Activated CD8-positive, alpha-beta memory T cell treated with anti-CD3 and anti-CD28 coated beads for 36 hours (primary cell): ENCODE results near the gene C19orf81. TPM values are rescaled to one million over a fixed set of nuclear protein-coding genes. Genes with fewer than 3 reads are reported as not detected.
"Not testable (repeated sequence)": the region's sequence is repeated elsewhere in the genome, so short reads cannot be mapped to it uniquely, and the experiment has no call there.

ENCODE experiments used
- CTCF ChIA-PET: fragments of 350-600 bp; sonication (Branson Sonifier 250); formaldehyde crosslinking; loops from one replicate; lab custom pipeline; 2021; ENCODE audit warnings: antibody characterized with exemption; lab: Charles Lee
- POLR2A ChIA-PET: fragments of 350-600 bp; sonication (Branson Sonifier 250); formaldehyde crosslinking; loops from one replicate; lab custom pipeline; 2021; ENCODE audit warnings: antibody characterized with exemption; lab: Charles Lee
- total RNA-seq, 2 experiments: library from RNA; stranded (reverse); gene quantifications; one replicate each; pipeline ENCODE4 v1.2.3, GENCODE V29; 2021

C19orf81 gene
- under 1 TPM; 0.44 to 0.67 TPM for total RNA-seq

- ChIA-PET CTCF (no interaction called here), POLR2A (no interaction called here)
Observed at GRCh38 chr19:50649433-50650391, at the start of gene C19orf81. Gene C19orf81 (plus strand): TSS chr19:50649445. CDS start chr19:50649445, 0 bp downstream.

- POLR2A ChIA-PET, result no interaction called here
- CTCF ChIA-PET, result no interaction called here
Observed at GRCh38 chr19:50601407-50602088, 47.7 kb upstream of the C19orf81 start.

GRCh38 chr19:50602089-50602422, 47.2 kb upstream of the C19orf81 start:
- CTCF ChIA-PET, result no interaction called here
- POLR2A ChIA-PET, result no interaction called here

GRCh38 chr19:50602496-50602895, 46.7 kb upstream of the C19orf81 start:
- CTCF ChIA-PET, result no interaction called here

DNA sequence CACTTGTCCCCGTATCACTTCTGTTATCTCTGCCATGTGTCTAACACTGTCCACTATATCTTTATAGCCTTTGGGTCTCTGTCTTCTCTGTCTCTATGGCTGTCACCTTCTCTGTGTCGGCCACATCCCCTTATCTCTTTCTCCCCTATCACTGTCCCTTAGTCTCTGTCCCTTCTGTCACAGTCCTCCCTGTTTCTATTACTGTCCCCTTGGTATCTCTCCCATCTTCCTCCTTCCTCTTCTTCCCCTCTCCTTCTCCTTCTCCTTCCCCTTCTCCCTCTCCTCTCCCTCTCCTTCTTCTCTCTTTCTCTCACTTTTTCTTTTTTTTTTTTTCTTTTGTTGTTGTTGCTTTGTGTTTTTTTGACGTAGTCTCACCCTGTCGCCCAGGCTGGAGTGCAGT, 46.3 kb upstream of the C19orf81 start:
- ChIA-PET POLR2A (no interaction called here), CTCF (no interaction called here)

More at GRCh38 chr19:50602496-50602895, 46.7 kb upstream of the C19orf81 start:
- POLR2A ChIA-PET, result no interaction called here

DNA sequence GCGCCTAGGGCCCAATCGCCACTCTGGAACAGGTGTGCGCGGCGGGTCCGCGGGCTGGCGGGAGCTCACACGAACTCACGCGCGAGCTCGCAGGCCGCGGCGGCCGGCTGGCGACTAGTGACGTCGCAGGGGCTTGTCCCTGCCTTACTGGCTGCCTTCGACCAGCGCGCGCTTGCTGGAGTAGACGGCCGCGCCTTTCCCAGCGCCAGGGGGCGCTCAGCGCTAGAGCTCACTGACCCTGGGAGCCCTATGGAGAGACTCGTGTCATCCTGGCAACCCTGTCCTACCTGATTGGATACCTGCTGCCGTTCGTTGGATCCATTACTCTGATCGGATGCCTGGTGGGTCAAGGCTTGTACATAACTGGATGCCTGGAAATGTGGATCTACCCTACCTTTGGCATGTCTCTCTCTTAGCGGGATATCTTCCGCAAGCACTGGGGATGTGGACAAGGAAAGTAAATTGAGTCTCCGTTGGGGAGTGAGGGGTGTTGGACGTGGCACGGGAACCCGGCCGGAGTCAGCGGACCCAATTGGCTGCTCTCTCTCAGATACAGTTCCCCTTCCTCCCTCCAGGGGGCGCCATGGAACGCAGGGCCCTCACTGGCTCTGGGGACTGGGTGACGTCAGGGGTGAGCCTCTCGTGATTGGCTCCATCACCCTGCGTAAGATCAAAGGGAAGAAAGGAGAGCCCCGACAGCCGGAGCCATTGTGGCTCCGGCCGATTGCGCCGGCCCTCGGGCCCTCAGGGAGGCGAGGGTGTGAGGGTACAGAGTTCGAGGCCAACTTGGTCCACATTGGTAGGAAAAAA, 44.8 kb upstream of the C19orf81 start:
- CTCF ChIA-PET, POLR2A ChIA-PET: not testable (repeated sequence)

DNA sequence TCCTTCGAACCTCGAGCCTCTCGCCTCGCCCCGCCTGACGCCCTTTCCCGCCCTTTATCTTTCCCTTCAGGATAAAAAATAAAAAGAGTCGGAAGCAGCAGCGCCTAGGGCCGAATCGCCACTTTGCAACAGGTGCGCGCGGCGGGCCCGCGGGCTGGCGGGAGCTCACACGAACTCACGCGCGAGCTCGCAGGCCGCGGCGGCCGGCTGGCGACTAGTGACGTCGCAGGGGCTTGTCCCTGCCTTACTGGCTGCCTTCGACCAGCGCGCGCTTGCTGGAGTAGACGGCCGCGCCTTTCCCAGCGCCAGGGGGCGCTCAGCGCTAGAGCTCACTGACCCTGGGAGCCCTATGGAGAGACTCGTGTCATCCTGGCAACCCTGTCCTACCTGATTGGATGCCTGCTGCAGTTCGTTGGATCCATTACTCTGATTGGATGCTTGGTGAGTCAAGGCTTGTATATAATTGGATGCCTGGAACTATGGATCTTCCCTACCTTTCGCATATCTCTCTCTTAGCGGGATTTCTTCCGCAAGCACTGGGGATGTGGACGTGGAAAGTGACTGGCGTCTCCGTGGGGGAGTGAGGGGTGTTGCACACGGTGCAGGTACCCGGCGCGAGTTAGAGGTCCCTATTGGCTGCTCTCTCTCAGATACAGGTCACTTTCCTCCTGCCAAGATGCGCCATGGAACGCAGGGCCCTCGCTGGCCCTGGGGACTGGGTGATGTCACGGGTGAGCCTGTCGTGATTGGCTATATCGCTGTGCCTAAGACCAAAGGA, 43.0 kb upstream of the C19orf81 start:
- CTCF ChIA-PET, POLR2A ChIA-PET: not testable (repeated sequence)

DNA sequence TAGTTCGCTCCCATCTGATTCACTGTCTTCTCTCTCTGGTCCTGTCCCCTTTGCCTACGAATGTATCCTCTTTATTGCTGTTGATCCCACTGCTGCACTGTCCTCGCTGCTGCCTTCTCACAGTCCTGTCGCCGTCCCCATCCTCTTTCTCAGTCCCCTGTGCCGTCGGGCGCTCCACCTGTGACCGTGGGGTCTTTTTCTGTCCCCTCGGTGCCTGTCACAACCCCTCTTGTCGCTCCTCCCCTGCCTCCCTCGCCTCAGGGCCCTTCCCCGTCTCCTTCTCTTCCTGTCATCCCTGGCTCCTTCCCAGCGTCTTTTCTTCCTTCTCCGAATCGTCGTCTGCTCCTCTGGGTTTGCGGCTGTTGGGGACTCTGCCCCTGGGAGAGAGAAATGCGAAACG, 41.9 kb upstream of the C19orf81 start:
- POLR2A ChIA-PET, result no interaction called here
- CTCF ChIA-PET, result interaction anchor here (0.6 to 0.9 kb wide), 2 partner anchors 71 to 314 kb away, joined by 3 to 4 read pairs; no protein-coding TSS in a partner anchor

- ChIA-PET POLR2A (interaction anchor here (0.6 to 0.7 kb wide), 3 partner anchors 58 to 274 kb away, joined by 4 to 5 read pairs (median 4); no protein-coding TSS in a partner anchor), CTCF (interaction anchor here (0.6 to 0.9 kb wide), 5 partner anchors 72 to 408 kb away, joined by 3 to 5 read pairs (median 3); no protein-coding TSS in a partner anchor)
Observed at GRCh38 chr19:50607874-50608785, 41.1 kb upstream of the C19orf81 start.

DNA sequence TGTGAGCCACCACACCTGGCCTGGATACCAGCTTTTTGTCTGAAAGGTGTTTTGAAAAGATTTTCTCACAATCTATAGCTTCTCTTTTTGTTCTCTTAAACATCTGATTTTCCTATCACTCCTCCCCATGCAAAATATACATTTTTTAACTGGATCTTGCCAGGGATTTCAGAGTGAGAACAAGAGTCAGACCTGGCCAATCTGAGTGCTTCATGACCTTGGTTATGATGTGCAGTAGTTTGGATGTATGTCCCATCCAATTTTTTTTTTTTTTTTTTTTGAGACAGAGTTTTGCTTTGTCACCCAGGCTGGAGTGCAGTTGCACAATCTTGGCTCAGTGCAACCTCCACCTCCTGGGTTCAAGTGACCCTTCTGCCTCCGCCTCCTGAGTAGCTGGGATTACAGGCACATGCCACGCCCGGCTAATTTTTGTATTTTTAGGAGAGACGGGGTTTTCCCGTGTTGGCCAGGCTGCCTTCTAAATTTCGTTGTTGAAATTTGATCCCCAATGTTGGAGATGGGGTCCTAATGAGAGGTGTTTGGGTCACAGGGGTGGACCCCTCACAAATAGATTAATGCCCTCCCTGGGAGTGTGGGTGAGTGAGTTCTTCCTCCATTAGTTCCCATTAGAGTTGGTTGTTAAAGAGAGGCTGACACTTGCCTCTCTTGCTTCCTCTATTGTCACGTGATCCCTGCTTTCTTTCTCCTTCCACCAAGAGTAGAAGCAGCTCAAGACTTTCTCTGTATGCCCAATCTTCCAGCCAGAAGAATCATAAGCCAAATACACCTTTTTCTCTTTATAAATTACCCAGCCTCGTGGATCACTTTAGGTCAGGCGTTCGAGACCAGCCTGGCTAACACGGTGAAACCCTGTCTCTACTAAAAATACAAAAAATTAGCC, 36.5 kb upstream of the C19orf81 start:
- CTCF ChIA-PET, POLR2A ChIA-PET: not testable (repeated sequence)

- CTCF ChIA-PET, POLR2A ChIA-PET: not testable (repeated sequence)
Observed at GRCh38 chr19:50618379-50618778, 30.9 kb upstream of the C19orf81 start.

DNA sequence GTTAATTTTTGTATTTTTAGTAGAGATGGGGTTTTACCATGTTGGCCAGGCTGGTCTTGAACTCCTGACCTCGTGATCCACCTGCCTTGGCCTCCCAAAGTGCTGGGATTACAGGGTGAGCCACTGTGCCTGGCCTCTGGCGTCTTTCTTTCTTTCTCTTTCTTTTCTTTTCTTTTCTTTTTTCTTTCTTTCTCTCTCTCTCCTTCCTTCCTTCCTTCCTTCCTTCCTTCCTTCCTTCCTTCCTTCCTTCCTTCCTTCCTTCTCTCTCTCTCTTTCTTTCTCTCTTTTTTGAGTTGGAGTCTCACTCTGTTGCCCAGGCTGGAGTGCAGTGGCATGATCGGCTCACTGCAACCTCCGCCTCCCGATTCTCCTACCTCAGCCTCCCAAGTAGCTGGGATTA, 30.1 kb upstream of the C19orf81 start:
- CTCF ChIA-PET, POLR2A ChIA-PET: not testable (repeated sequence)

DNA sequence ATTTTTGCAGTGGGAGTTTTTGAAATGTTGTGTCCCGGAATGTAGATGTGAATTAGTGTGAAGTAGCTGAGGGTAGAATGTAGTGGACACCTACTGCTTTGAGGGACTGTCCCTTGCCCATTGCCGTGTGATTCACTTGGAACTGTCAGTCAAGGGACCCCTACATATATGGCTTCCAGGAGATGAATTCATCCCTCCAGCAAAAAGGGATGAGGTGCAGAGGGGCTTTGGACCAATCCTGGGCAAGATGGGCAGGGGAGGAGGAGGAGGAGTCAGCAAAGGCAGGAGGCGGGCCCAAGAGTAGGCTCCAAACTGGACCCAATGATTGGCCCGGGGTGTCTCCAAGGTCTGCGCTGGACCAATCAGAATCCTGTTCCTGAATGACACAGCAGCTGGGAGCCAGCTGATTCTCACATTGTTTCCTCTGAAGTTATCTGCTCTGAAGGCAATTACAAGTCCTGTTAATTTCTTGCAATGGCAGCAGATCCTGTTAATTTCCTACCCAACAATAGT, 28.8 kb upstream of the C19orf81 start:
- POLR2A ChIA-PET, CTCF ChIA-PET: not testable (repeated sequence)

DNA sequence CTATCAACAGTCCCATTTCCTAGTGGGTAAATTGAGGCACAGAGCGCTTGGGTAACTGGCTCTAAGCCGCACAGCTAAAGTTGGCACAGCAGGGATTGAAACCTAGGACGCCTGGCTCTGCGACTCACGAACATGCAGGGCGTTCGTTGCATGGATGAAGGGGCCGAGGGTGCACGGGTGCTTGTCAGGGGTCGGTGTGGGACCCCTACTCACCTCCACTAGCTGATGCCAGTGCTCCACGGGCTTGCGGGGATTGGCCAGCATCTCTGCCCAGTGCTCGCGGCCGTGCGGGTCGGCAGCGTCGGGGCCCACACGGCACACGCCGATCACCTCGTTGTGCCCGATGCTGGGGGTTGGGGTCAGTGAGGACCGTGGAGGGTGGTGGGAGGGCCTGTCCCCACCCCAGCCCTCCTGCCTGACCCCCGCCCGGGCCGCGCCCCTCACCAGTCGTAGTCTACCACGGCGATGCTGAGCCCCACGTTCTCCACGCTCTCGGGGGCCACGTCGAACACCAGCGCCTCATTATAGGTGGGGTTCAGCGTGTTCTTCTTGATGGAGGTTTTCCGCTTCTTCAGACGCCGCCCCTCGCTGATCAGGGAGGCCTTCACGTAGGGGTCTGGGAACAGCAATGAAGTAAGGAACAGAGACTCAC, 24.2 kb upstream of the C19orf81 start:
- ChIA-PET POLR2A (no interaction called here), CTCF (no interaction called here)

- ChIA-PET POLR2A (no interaction called here), CTCF (no interaction called here)
Observed at GRCh38 chr19:50626011-50626410, 23.2 kb upstream of the C19orf81 start.

DNA sequence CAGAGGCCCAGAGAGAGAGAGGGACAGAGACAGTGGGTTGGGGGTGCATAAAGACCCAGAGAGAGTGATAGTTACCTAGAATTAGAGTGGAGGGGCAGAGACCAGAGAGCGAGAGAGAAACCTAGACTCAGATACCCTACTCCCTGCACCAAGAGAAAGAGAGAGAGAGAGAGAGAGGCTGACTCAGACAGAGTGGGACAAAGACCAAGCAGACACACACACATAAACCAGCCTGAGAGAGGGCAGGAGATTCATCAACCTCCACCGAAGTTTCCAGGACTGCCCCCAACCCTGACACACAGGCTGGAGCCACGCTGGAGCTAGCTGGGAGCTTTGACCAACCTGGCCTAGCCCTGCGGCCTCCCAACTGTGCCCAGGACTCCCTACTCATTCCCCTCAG, 22.4 kb upstream of the C19orf81 start:
- CTCF ChIA-PET, result interaction anchor here (0.7 kb wide), 1 partner anchor 20 kb away, joined by 6 read pairs; no protein-coding TSS in a partner anchor
- POLR2A ChIA-PET, result no interaction called here
